Ramos (cell line): ENCODE measurements around the gene GSTM1.

Source experiments
- in situ Hi-C: fragments of 300-500 bp; cut with MboI; formaldehyde crosslinking; loops from one replicate; pipeline ENCODE4 v1.14.3; 2022; ENCODE audit warnings: low sequenced_read_pairs; ENCODE audit not compliant: unreplicated experiment

GSTM1 gene

DNA sequence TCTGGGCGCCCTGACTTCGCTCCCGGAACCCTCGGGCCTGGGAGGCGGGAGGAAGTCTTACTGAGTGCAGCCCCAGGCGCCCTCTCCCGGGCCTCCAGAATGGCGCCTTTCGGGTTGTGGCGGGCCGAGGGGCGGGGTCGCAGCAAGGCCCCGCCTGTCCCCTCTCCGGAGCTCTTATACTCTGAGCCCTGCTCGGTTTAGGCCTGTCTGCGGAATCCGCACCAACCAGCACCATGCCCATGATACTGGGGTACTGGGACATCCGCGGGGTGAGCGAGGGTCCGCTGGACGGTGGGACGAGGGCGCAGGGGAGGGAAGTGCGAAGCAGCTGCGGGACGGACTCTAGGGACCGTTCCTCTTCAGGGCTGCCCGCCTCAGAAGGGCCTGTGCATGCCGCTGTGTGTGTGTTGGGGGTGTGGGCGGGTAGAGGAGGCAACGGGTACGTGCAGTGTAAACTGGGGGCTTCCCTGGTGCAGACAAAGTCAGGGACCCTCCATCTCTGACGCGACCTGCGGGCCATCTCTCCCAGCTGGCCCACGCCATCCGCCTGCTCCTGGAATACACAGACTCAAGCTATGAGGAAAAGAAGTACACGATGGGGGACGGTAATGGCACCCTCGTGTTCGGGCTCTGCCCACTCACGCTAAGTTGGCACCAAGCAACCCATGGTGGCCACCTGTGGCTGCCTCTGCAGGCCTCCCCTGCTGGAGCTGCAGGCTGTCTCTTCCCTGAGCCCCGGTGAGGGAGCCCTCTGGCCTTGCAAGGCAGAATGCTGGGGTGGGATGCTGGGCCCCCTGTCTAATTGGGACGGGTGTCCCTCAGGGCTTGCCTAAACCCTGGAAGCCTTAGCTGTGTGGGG is at the start of gene GSTM1:
TSS of gene GSTM1 (plus strand) at position 177 of the 859 bp plus-strand sequence. CDS start at position 234, 57 bp downstream.
- in situ Hi-C loops = no loop called here

GRCh38 chr1:109639063-109639840 is 48.4 kb upstream of the GSTM1 start:
- in situ Hi-C loops = no loop called here

- in situ Hi-C loops = loop anchor here (5.0 kb wide), 2 partner anchors 132 to 347 kb away; no protein-coding TSS in a partner anchor
Measured at GRCh38 chr1:109639841-109640184, 47.8 kb upstream of the GSTM1 start.

- in situ Hi-C loops = loop anchor here (5.0 kb wide), 2 partner anchors 132 to 347 kb away; no protein-coding TSS in a partner anchor
Measured at GRCh38 chr1:109640285-109640865, 47.2 kb upstream of the GSTM1 start.

DNA sequence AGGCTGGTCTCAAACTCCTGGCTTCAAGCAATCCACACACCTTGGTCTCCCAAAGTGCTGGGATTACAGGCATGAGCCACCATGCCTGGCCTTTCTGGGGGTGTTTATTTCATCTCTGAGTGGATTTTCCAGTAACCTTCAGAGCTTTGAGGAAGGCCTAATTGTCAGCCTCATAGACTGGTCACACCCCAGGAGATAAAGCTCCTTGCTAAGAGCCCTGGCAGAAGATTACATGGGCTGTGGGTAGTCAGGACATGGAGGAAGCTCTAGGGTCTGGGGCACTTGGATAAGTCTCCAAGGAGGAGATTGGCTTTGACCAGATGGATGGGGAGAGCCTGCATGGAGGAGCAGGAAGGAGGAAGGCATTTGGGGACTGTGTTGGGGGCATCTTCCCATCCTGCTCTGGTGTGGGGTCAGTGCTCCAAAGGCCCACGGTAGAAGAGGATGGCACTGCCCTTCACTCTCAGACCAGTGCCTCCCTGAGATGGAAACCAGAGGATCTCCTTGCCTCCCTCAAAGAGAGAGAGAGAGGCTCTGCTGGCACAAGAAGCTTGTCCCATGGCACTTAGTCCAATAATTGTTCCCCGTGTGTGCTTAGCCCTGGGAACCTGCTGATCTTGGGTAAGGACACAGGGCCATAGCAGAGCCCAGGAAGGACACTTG is 46.4 kb upstream of the GSTM1 start:
- in situ Hi-C loops = loop anchor here (5.0 kb wide), 2 partner anchors 131 to 346 kb away; no protein-coding TSS in a partner anchor

- in situ Hi-C loops = loop anchor here (5.0 kb wide), 2 partner anchors 130 to 345 kb away; no protein-coding TSS in a partner anchor
Measured at GRCh38 chr1:109641861-109642260, 45.8 kb upstream of the GSTM1 start.

DNA sequence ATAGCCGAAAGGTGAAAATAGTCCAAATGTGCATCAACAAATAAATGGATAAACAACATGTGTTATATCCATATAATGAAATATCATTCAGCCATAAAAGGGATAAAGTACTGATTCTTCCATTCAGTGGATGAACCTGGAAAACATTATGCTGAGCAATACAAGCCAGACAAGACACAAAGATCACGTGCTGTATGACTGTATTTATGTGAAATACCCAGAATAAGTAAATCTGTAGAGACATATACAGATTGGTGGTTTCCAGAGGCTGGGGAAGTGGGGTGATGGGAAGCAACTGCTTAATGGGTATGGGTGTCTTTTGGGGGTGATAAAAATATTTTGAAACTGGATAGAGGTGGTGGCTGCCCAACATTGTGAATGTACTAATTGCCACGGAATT is 45.0 kb upstream of the GSTM1 start:
- in situ Hi-C loops = loop anchor here (5.0 kb wide), 2 partner anchors 130 to 345 kb away; no protein-coding TSS in a partner anchor

DNA sequence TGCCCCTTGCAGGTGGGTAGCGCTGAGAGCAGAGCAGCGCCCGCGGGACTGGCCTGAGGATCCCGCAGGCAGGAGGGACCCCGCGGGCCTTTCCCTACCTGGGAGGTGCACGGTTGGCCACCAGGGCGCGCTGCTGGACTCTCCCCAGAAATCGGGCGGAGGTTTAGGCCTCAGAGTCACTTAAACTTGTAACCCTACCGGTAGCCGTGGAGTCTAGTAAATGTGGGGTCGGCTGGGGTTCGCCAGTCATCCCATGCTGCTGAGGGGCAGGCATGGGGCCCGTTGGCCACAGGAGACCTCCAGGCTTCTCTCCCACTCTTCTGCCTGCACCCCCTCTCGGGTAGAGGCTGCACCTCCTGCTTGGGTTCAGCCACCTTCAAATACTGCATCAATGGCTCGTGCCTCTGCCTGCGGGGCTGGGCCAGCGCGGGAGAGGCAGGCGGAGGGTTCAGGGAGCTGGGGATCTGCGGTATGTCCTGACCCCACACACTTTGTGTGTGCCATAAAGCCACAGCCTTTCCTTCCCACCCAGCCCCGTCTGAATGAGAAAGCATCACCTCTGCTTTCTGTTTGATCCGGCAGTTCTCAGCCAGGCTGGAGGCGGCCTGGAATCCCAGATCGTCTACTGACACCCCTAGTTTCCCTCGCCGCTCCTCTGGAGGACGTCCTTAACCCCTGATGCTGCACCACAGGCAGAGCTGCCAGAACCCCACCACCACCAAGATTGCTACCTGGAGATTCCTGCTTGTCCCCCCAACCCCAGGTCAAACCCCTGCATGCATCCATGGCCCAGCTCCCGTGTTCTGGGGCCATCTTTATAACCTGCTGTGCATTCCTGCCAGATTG is 44.0 kb upstream of the GSTM1 start:
- in situ Hi-C loops = loop anchor here (5.0 kb wide), 2 partner anchors 129 to 344 kb away; no protein-coding TSS in a partner anchor

GRCh38 chr1:109644670-109645069 is 42.9 kb upstream of the GSTM1 start:
- in situ Hi-C loops = loop anchor here (5.0 kb wide), 2 partner anchors 128 to 343 kb away; no protein-coding TSS in a partner anchor

GRCh38 chr1:109649491-109649914 is 38.1 kb upstream of the GSTM1 start:
- in situ Hi-C loops = no loop called here

DNA sequence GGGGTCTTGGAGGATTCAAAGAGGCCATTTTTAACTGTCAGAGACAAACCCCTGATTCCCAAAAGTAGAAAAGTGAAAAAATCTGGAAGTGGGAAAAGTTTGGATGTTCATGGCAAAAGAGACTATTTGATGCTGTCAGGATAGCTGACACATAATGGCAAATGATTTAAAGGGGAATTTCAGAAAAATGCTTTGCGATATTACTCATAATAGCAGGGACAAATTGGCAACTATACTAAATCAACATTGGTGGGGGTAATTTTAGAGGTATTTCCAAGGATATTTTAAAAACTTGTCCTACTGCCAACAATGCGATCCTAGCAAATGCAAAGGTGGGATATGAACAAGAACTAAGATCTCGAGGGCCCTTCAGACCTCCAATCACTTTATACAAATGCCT is 37.0 kb upstream of the GSTM1 start:
- in situ Hi-C loops = no loop called here

DNA sequence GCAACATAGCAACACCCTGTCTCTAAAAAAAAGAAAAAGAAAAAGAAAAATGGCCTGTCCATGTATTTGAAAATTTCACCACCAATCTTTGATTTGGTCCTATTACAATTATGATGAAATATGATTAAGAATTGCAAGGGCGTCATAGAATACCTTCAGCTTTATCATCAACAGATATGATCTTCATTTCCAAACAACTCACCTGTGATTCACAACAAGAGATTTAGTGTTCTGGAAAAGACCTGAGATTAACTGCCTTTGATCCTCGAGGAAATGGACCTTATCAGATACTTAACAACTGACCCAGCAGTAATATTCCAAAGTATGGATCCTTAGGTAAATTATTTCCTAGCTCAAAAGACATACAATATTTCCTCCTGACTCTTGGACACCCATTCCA is 35.2 kb upstream of the GSTM1 start:
- in situ Hi-C loops = no loop called here

DNA sequence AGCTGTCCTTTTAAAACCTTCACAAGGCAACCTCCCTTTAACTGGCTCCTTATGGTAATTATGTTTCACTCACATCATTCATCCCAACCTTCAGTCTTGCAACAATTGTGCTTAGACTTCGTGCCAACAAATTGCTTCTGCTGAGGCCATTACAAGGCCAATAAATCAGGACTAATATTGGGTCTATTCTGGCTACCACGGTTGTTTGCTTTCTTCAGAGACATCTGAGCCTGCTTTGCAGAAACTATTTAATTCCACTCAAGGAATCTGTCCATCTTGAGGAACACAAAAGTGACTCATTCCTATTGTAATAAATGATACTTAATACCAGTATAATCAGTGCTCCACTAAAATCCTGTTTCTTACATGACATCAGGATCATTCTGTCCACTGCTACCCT is 34.3 kb upstream of the GSTM1 start:
- in situ Hi-C loops = no loop called here

GRCh38 chr1:109654519-109654918 is 33.1 kb upstream of the GSTM1 start:
- in situ Hi-C loops = no loop called here

GRCh38 chr1:109655615-109656519 is 31.8 kb upstream of the GSTM1 start, which contains the start of gene GSTM4:
GSTM4 (plus strand) TSS chr1:109656099; CDS start chr1:109656390, 291 bp downstream.
- in situ Hi-C loops = no loop called here

DNA sequence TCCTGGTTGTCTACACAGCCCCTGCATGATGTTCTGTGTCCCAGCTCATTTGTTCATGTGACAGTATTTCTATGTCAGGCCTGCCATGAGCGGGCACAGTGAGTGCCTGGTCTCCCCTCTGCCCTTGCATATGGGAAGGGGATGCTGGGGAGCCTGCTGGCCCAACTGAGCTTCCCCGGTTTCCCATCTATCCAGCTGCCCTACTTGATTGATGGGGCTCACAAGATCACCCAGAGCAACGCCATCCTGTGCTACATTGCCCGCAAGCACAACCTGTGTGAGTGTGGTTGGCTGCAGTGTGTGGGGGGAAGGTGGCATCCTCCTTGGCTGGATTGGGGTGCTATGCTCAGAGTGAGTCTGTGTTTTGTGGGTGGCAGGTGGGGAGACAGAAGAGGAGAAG is 30.2 kb upstream of the GSTM1 start:
- in situ Hi-C loops = no loop called here

- in situ Hi-C loops = no loop called here
Measured at GRCh38 chr1:109657970-109658369, 29.6 kb upstream of the GSTM1 start.

DNA sequence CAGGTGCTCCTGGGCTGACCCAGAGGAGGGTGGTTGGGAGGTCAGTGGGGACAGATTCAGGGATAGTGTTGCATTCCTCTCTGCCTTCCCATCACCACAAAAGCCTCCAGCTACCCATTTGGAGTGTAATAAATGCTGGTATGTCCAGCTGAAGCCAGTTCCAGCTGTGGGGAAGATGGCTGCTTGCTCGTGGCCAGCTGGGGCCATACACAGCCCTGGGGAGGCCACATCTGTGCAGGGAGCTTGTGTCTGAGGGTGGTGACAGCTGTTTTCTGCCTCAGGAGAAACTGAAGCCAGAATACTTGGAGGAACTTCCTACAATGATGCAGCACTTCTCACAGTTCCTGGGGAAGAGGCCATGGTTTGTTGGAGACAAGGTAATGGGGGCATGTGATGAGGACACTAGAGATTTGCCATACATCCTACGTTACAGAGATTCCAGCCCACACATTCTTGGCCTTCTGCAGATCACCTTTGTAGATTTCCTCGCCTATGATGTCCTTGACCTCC is 29.0 kb upstream of the GSTM1 start:
- in situ Hi-C loops = no loop called here
